ENCODE measurements around the gene PGM5. TPM values are rescaled to one million over a fixed set of nuclear protein-coding genes. Genes with fewer than 3 reads are reported as not detected.

PGM5 gene
- total and polyA plus RNA-seq, 2 of the 8 experiments (the other 6 are each of a cell fraction or from before 2014, with no cell fraction given): not detected

DNA sequence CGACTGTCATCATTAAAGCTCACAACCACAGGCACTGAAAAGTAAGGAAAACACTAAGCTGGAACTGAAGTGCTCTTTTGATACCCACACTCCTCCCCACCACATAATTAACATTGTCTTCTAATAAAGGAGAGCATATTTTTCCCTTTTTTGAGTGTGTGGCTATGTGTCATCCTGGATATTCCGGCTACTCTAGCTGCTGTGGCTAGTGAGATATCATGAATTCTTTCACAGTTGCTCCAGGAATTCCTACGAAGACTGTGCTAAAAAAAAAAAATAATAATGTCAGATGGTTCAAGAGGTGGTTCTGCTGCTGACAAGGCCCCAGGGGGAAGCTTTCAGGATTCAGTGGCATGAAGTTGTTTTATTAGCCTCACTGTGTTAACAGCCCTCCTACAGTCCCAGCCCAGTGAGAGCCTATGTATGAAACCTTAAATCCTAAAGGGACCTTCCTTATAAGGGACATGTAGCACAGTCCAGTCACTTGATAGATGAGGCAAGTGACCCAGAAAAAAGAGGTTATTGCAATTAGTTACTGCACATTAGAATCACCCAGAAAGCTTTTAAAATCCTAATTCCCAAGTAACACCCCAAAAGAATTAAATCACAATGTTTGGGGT lies 137.7 kb downstream of the PGM5 start:
- Histone ChIP-seq H3K4me3 (ENCODE audit: extremely low read depth in 1 of 4, insufficient read depth in 2 of 4, low read depth in 3 of 4, low read length in 4 of 4) (no peak overlapping the region), H3K79me1 (ENCODE audit: low read depth, low read length) (no peaks in the 10 kb centered on the region), H2AK5ac (ENCODE audit: low read depth, low read length) (no peak overlapping the region), H2BK5ac (ENCODE audit: low read depth, low read length) (no peak overlapping the region), H3K18ac (ENCODE audit: extremely low read depth, low read length) (no peak overlapping the region), H3K4me2 (ENCODE audit: insufficient read depth in 1 of 2, low read depth in 2 of 2, low read length in 2 of 2) (no peak overlapping the region), H3K27me3 (replicated peaks in 1 of 4; ENCODE audit: control insufficient read depth in 3 of 4, extremely low read depth in 1 of 4, insufficient read depth in 3 of 4, low read length in 3 of 4) (peaks cover 0 to 8% (median 2%) of the 10 kb centered on the region in 4 experiments; a peak in 4 of 7 replicates), H3K23ac (ENCODE audit: insufficient read length) (no peak overlapping the region), H2BK15ac (ENCODE audit: low read length) (no peak overlapping the region), H2BK20ac (ENCODE audit: low read length) (no peak overlapping the region), H3K56ac (replicated peaks; ENCODE audit: insufficient read length, low read depth, low read length) (no peak overlapping the region), H2AFZ (ENCODE audit: low read length) (no peak overlapping the region), H3K4me1 (replicated peaks in 1 of 4; ENCODE audit: control insufficient read depth in 3 of 4, insufficient read depth in 4 of 4, low read length in 3 of 4) (no peaks in the 10 kb centered on the region), H3K23me2 (ENCODE audit: low read depth, low read length) (no peaks in the 10 kb centered on the region), H3K9ac (replicated peaks in 1 of 4; ENCODE audit: extremely low read depth in 1 of 4, low read depth in 3 of 4, low read length in 3 of 4) (no peak overlapping the region), H4K91ac (replicated peaks; ENCODE audit: insufficient read length, low read length) (no peak overlapping the region), H4K8ac (ENCODE audit: extremely low read depth, insufficient read depth, low read length) (no peak overlapping the region), H4K20me1 (replicated peaks in 1 of 2; ENCODE audit: control insufficient read depth in 1 of 2, insufficient read depth in 2 of 2, low read length in 2 of 2) (no peaks in the 10 kb centered on the region), H3K9me3 (ENCODE audit: insufficient read depth in 2 of 2, low read depth in 1 of 2, low read length in 1 of 2) (no peaks in the 10 kb centered on the region), H2BK12ac (ENCODE audit: low read depth, low read length) (no peak overlapping the region), H2BK120ac (replicated peaks; ENCODE audit: low read depth, low read length) (no peak overlapping the region), H3K14ac (ENCODE audit: insufficient read length) (no peak overlapping the region), H3K79me2 (ENCODE audit: control insufficient read depth in 1 of 2, insufficient read depth in 2 of 2, low read length in 2 of 2) (no peaks in the 10 kb centered on the region), H3K27ac (ENCODE audit: low read depth, low read length) (no peak overlapping the region), H4K5ac (ENCODE audit: insufficient read length, low read depth, low read length) (no peak overlapping the region), H3K4ac (replicated peaks; ENCODE audit: insufficient read length, low read depth, low read length) (no peak overlapping the region), H3K36me3 (ENCODE audit: control insufficient read depth in 2 of 4, insufficient read depth in 4 of 4, low read length in 3 of 4) (no peaks in the 10 kb centered on the region)
- FAIRE-seq (no peak), DNase-seq (ENCODE audit: low read depth in 1 of 2, low spot score in 2 of 2) (no peak)
- ChIA-PET POLR2A (ENCODE audit: partially characterized antibody) (no interaction called here), CTCF (ENCODE audit: partially characterized antibody) (interaction anchor here (0.7 to 3.9 kb wide), 4 partner anchors 13 to 77 kb away, joined by 3 to 25 read pairs (median 5); no protein-coding TSS in a partner anchor)
- 83% methylated on average over 3 of the region's 3 CpGs; no CpG with 5 or more reads in 1 of the 2 experiments for WGBS, 2 experiments (ENCODE audit: extremely low coverage in 1 of 2, insufficient coverage in 1 of 2, insufficient read length in 1 of 2, insufficient replicate concordance in 2 of 2, low coverage in 1 of 2, low lambda C conversion rate in 2 of 2, missing lambda C conversion rate in 1 of 2)
- TF ChIP-seq PHF8 (conservative IDR thresholded peaks at IDR 0.05; ENCODE audit: low read depth, low read length): no peak
- no peak for TF ChIP-seq FOSL1 (IDR thresholded peaks at IDR 0.05; ENCODE audit: insufficient read depth, low read depth, low read length)
- TF ChIP-seq SAP30 (IDR thresholded peaks at IDR 0.05; ENCODE audit: insufficient read depth, insufficient replicate concordance, low read length): no peak
- TF ChIP-seq BRCA1 (IDR thresholded peaks at IDR 0.05; ENCODE audit: low read depth, low read length): no peak
